NCI-H1092 (cell line): Measurements from ENCODE around the gene PI4KA.
"Not testable (repeated sequence)": the region's sequence is repeated elsewhere in the genome, so short reads cannot be mapped to it uniquely, and the experiment has no call there.

Source experiments
- DNase-seq: peaks from one replicate; lab custom pipeline; 2025; lab: John Stamatoyannopoulos, UW

The PI4KA gene

DNA sequence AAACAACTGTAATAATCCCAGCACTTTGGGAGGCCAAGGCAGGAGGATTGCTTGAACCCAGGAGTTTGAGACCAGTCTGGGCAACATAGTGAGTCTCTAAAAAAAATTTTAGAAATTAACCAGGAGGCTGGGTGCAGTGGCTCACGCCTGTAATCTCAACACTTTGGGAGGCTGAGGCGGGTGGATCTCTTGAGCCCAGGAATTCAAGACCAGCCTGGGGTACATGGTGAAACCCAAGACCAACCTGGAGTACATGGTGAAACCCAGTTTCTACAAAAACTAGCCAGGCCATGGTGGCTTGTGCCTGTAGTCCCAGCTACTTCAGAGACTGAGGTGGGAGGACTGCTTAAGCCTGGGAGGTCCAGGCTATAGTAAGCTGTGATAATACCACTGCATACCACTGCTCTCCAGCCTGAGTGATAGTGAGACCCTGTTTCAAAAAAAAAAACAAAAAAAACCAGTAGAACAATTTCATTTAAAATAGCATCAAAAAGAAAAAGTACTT lies 11.2 kb downstream of the PI4KA start:
- DNase-seq, result no peak

DNA sequence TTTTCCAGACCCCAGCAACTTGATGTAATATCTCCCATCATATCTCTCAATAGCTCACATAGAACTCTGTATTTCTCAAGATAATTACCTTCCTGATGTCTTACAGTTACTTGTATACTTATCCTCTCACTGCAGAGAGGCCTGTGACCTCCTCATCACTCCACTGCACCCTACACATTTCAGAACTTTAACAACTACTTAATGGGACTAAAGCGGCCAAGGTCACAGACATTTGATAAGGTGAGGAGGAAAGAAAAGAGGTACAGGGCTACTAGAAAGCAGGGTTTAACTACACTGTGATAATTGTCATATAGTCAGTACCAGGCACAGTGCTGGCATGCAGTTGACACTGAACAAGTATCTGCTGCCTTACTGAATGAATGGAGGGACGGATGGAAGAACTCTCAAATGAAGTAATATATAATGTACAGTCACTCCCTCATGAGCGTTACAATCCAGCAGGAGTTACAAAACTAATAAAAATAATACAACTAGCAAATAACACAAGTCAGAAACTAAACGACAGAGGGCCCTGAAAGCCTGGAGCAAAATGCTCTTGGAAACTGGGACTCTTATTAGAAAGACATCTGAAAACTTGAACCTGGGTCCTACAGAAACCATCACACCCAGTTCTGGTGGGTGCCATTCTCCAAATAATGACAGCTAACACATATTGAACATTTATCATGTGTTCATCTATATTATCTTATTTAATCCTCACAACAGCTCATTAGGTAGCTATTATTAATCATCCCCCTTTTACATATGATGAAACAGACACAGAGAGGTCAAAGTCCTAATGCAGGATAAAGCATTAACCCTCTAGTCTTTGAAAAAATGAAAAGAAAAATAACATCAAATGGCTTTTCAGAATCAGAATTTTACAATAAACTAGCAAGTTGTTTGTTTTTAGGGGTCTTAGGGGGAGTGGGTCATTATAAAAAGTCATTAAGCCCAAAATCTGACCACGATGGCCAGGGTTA lies 14.3 kb downstream of the PI4KA start:
- no peak for DNase-seq

DNA sequence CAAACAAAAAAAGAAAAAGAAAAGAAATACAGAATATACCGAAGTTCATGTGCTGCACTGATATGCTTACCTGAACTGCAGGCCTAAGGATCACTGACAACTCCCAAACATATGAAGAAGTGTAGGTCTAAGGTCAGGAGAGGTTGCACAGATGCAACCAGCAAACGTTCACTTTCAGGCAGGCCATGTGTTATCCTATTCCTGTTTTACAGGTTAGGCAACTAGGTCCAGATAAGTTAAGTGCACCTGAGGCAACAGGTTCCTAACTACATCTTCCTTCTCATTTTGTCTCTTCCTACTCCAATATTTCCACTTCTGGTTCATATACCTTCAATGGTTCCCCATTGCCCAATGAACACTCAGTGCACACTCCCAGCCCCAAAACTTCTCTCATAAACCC lies 15.1 kb downstream of the PI4KA start:
- DNase-seq, result no peak

DNA sequence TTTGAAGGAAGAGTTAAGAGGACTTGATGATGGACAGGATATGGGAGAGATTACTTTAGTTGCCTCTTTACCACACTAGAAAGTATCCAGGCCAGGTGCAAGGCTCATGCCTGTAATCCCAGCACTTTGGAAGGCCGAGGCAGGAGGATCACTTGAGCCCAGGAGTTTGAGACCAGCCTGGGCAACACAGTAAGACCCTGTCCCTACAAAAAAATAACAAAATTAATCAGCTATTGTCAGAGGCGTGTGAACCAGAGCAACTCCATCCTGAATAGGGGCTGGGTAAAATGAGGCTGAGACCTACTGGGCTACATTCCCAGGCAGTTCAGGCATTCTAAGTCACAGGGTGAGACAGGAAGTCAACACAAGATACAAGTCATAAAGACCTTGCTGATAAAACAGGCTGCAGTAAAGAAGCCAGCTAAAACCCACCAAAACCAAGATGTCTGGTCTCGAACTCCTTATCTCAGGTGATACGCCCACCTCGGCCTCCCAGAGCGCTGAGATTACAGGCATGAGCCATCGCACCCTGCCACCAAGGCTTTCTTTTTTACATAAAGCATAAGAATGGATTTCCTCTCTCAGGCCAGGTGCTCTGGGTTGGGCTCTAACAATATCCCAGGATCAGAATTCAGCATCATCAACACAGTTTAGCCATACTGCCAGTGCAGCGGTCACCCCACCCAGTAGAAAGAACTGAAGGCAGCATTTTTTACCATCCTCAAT lies 17.8 kb downstream of the PI4KA start:
- no peak for DNase-seq

DNA sequence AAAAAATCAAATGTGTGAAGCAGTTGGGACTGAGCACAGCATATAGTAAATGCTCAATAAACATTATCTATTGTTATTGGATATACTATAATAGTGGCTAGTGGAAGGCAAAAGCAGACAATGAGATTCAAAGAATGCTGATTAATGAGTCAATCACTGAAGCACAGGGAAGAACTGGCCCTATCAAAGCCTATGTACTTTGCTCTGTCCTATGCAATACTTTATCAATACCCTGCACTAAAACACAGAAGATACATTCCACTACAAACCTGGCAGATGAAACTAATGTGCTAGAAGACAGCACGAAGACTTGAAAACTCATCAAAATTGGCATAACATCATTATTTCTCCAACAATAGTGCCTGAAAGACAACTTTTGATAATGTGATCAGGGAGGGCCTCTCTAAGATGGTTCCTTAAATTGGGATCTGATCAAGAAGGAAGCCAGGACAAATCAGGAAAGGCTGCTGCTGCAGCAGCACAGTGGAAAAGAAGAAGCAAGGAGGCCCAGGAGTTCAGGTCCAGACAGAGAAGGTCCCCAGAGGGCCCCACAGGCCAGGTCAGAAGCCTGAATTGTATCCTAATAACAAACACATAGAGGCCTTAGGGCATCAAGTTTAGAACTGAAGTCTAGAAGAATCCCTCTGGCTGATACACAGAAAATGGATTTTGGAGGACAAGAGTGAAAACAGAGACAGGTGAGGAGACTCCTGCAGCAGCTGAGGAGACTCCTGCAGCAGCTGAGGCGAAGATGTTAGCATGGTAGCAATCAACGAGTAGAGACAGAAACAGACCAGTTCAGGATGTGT lies 18.6 kb downstream of the PI4KA start:
- no peak for DNase-seq

DNA sequence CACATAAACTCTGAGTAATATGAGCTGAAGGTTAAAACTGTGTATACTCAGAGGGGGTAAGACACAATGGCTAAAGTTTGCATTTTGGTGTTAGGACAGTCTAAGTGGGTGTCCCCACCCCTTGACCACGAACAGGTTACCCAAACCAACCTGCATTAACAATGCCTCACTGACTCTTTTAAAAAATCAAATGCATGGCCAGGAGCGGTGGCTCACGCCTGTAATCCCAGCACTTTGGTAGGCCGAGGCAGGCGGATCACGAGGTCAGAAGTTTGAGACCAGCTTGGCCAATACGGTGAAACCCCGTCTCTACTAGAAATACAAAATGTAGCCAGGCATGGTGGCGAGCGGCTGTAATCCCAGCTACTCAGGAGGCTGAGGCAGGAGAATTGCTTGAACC lies 19.3 kb downstream of the PI4KA start:
- not testable (repeated sequence) for DNase-seq

DNA sequence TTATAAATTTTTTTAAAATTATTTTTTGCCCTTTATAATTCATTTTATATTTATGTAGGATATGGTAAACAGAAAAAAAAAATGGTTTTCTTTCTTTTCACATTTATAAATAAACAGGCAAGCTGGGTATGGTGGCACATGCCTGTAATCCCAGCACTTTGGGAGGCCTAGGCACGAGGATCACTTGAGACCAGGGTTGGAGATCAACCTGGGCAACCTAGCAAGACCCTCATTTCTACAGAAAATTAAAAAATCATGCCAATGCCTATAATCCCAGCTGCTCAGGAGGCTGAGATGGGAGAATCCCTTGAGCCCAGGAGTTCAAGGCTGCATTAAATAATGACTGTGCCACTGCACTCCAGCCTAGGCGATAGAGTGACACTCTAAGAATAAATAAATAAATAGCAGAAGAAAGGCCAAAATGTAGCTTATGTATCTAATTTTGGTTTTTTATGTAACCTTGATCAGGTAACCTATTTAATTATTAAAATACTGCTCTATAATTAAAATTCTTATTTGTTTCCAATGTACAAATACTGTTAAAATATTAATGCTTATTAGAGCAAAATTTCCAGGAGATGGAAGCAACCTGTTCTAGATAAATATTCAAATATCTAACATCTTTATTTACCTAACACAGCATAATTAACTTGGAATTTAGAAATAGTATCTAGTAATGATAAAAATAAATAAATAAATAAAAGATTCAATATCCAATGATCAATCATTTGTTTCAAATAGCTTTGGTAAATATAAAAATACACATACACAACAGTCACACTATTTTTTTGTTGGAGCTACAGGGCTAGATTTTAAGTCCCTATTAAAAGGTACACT lies 21.4 kb downstream of the PI4KA start:
- no peak for DNase-seq

DNA sequence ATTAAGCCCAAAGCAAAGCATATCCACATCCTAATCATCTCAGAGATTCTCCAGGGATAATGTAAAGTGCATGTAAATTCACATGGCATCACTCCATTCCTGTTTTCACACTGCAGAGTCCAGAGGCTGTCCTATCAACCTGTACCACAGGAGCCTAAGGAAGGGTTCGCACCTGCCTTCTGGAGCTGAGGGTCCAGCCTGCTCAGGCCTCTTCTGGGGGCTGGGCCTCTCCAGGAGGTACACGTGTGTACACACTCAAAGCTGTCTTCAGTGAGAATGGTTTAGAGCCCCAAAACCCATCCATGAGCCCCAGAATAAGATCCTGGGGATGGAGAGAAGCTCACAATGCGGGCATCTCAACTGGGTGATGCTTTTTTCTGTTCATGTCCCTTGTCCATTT lies 23.9 kb downstream of the PI4KA start:
- no peak for DNase-seq

DNA sequence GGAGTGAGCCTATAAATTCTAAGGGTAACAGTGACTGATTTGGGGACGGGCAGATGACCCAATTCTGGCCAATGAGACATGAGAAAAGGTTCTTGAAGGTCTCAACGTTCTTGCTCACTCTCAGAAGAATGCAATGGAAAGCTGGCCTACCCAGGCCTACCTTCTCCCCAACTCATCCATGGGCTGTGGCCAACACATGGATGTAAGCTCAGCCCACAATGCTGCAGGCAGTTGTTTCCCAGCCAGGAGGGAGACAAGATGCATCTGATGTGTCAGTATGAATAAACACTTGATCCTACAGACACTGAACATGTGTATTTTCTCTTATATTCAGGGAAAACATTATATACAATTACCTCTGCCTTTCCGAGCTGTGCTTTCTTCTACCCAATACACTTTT lies 24.4 kb downstream of the PI4KA start:
- DNase-seq, result no peak

DNA sequence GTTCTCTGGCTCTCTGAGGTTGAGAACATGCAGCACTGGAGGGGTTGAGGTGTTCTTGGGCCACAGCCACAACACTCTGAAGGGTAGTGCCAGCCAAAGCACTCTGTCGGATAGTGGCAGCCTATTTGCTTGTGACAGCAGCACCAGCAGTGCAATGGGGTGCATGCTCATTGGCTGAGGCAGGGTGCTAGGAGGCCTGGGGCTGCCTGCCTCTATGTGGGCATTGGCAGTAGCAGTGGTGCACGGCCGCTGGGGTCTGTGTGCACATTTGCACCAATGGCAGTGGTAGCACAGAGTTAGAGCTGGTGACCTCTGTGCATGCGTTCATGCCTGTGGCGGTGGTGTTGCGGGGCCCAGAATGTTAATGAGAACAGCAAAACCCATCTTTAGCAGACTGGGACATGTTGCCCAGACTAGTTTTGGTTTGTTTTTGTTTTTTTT lies 25.4 kb downstream of the PI4KA start:
- no peak for DNase-seq

DNA sequence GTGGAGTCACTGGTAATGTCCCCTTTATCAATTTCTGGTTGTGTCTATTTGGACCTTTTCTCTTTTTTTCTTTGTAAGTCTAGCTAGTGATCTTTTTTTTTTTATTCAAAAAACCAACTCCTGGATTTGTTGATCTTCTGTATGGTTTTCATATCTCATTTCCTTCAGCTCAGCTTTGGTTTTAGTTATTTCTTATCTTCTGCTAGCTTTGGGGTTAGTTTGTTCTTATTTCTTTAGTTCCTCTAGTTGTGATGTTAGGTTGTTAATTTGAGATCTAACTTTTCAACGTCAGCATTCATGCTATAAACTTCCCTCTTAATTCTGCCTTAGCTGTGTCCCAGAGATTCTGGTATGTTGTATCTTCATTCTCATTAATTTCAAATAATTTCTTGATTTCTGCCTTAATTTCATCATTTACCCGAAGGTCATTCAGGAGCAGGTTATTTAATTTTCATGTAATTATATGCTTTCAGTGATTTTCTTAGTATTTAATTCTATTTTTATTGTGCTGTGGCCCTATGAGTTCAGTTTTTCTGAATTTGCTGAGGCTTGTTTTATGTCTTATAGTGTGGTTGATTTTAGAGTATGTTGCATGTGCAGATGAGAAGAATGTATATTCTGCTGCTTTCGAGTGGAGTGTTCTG lies 29.0 kb downstream of the PI4KA start:
- no peak for DNase-seq

DNA sequence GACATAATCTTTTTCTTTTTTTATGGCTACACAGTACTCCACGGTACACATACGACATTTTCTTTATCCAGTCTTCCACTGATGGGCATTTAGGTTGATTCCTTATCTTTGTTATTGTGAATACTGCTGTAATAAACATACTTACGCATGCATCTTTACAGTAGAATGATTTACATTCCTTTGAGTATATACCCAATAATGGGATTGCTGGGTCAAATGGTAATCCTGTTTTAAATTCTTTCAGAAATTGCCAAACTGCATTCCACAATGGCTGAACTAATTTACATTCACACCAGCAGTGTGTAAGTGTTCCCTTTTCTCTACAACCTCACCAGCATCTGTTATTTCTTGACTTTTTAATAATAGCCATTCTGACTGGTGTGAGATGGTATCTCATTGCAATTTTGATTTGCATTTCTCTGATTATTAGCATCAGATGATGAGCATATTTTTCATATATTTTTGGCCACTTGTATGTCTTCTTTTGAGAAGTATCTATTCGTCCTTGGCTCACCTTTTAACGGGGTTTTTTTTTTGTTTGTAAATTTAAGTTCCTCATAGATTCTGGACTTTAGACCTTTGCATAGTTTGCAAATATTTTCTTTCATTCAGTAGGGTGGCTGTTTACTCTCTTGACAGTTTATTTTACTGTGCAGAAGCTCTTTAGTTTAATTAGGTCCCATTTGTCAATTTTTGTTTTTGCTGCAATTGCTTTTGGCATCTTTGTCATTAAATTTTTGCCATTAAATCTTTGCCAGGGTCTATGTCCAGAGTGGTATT lies 32.0 kb downstream of the PI4KA start:
- not testable (repeated sequence) for DNase-seq

DNA sequence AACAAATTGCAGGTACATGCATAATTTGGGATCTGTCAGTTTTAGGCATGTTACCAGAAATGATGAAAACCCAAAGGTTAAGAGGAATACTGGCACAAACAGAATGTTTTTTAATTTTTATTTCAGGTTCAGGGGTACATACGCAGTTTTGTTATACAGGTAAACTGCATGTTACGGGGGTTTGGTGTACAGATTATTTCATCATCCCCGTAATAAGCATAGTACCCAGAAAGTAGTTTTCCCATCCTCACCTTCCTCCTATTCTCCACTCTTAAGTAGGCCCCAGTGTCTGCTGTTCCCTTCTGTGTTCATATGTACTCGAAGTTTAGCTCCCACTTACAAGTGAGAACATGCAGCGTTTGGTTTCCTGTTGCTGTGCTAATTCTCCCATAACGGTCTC lies 33.0 kb downstream of the PI4KA start:
- no peak for DNase-seq

DNA sequence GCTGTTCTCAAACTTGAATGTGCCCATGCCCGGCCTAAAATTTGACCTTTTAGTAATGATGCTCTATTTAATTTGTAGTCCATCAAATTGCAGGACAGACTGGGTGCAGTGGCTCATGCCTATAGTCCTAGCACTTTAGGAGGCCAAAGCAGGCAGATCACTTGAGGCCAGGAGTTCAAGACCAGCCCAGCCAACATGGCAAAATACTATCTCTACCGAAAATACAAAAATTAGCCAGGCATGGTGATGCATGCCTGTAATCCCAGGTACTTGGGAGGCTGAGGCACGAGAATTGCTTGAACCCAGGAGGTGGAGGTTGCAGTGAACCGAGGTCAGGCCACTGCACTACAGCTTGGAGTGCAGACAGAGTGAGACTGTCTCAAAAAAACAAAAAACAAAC lies 33.4 kb downstream of the PI4KA start:
- DNase-seq, result not testable (repeated sequence)

DNA sequence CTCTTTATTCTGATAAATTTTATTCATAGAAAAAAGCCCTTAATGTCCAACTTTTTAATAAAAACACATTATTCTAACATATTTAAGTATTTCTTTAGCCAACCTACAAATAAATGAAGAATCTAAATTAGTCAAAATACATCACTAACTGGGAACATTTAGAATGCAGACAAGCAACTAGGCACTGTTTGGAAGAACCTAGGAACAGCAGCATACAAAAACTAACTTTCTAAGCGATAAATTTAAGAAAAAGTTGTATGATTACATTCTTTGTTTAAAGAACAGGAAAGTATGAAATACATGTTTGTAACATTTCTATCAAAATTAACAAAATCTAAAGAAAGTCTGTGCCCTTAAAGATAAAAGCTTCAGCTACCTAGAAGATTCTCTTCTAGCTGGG lies 35.3 kb downstream of the PI4KA start:
- no peak for DNase-seq

DNA sequence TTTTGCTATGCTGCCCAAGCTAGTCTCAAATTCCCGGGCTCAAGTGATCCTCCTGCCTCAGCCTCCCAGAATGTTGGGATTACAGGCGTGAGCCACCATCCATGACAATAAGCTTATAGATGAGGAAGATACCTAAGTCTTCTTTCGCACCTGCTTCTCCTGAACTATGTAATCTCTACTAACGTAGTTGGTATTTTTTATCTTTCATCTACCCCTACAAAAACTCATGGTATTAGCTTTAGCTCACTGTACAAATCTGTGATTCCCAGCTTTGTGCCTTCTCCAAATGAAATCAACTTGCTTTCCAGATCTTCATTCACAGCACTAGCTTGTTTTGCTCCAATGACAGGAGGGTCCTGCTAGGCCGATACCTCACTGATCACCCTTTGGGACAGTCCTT lies 36.4 kb downstream of the PI4KA start:
- no peak for DNase-seq

DNA sequence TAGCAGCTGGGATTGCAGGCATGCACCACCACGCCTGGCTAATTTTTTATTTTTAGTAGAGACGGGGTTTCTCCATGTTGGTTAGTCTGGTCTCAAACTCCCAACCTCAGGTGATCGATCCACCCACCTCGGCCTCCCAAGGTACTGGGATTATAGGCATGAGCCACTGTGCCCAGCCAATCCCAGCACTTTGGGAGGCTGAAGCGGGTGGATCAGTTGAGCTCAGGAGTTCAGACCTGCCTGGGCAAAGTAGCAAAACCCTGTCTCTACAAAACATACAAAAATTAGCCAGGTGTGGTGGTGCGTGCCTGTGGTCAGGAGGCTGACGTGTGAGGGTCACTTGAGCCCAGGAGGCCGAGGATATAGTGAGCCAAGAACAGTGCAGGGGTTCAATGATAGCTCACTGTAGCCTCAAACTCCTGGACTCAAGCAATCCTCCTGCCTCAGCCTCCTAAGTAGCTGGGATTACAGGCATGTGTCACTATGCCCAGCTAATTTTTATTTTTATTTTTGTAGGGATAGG lies 36.8 kb downstream of the PI4KA start:
- DNase-seq, result not testable (repeated sequence)

DNA sequence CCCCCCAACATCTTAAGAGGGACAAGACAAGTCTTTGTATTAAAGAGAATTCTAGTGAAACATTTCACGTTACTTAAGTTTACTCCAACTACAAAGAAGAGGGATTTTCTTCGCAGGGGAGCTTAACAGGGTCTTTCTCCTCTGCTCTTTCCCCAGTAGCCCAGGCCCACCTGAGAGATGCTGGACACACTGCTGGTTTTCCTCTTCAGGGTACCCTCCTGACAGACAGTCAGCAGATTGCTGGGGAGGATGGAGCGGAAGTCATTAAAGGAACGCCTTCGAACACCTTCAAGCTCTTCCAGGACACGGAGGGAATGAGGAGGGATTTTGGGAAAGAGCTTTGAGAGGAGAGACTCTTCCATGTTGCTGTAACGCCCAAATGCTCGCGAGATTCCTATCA lies 39.1 kb downstream of the PI4KA start:
- DNase-seq, result no peak

DNA sequence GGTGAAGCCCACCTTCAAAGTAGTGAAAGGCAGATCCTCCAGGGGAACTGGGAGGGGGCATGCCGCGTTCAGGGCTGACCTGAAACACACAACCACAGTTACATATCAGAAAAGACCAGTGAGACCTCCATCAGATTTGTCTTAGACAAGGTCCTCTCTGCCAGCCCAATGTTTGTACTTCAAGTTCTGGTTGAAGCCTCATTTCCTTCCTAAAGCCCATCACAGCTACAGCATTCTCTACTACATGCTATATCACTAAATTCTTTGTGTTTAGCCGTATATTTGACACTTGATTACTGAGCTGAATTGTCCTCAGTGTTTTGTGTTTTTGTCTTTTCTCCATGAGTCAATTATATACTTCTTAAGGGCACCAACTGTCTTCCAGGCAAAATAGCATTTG lies 40.1 kb downstream of the PI4KA start:
- no peak for DNase-seq

DNA sequence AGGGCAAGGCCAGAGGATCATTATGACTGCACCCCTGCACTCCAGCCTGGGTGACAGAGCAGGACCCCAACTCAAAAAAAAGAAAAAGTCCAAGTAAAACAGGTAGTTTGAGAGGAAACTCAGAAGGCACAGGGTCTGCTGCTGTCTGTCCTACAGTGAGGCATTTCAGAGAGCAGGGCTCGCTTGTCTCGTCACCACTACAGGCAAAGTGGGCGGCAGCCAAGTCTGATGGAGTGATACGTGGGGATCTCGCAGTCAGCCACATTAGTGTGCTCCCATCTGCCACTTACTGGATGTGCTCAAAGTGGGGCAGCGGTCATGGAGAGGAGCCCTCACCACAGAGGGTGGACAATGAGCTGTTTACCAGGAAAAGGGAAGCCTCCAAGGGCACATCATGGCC lies 42.1 kb downstream of the PI4KA start:
- DNase-seq, result no peak
